ENCODE data around the gene ACER3.
"Not testable (repeated sequence)": the region's sequence is repeated elsewhere in the genome, so short reads cannot be mapped to it uniquely, and the experiment has no call there.

The ACER3 gene

DNA sequence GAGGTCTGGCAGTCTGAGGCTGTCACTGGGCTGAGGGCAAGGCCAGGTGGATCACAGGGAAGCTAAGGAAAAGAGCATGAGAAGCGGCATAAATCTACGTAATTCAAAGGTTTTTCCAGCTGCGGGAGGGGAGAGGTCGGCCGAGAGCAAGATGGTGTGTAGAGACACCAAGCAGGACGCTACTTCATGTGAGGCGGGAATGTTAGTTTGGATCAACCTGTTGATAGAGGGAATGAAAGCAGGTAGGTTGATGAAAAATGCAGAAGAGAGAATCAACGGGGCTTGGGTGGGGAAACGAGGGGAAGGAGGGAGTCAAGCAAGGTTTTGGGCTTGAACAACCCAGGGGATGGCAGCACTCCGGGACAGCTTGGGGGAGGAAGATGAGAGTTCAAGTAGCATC lies 176.3 kb downstream of the ACER3 start:
- no peak for DNase-seq (ENCODE audit: low read depth in 1 of 2, low spot score in 1 of 2)

GRCh38 chr11:77038029-77038824 lies 177.5 kb downstream of the ACER3 start:
- DNase-seq (ENCODE audit: low read depth in 1 of 2, low spot score in 1 of 2) = no peak

DNA sequence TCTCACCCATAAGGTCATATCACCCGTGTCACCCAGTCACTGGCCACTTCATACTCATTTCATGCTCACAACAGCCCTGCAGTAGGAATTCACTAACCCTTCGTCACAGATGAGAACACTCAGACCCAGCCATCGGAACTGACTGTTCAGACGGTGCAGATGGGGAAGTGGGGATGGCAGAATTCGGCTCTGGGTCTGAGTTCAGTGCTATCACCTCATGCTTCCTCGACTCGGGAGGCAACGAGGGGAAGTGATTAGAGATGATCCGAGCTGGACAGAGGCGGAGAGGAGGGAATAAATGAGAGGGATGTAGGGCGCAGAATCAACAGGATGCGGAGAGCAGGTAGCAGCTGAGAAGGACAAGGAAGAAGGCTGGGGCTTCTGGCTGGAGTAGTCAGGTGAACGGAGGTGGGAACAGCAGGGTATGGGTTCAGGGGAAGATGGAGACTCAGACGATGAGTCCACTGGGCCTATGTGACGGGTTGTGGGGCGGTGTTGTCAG lies 178.2 kb downstream of the ACER3 start:
- no peak for DNase-seq (ENCODE audit: low read depth in 1 of 2, low spot score in 1 of 2)

GRCh38 chr11:77039491-77040400 lies 179.0 kb downstream of the ACER3 start:
- no peak for DNase-seq (ENCODE audit: low read depth in 1 of 2, low spot score in 1 of 2)

GRCh38 chr11:77040401-77040777 lies 179.7 kb downstream of the ACER3 start:
- no peak for DNase-seq (ENCODE audit: low read depth in 1 of 2, low spot score in 1 of 2)

GRCh38 chr11:77040889-77041288 lies 180.2 kb downstream of the ACER3 start:
- no peak for DNase-seq (ENCODE audit: low read depth in 1 of 2, low spot score in 1 of 2)

GRCh38 chr11:77042111-77042726 lies 181.5 kb downstream of the ACER3 start:
- no peak for DNase-seq (ENCODE audit: low read depth in 1 of 2, low spot score in 1 of 2)

- no peak for DNase-seq (ENCODE audit: low read depth in 1 of 2, low spot score in 1 of 2)
Observed at GRCh38 chr11:77044356-77044755, 183.6 kb downstream of the ACER3 start.

- no peak for DNase-seq (ENCODE audit: low read depth in 1 of 2, low spot score in 1 of 2)
Observed at GRCh38 chr11:77044886-77045285, 184.2 kb downstream of the ACER3 start.

GRCh38 chr11:77046060-77046501 lies 185.4 kb downstream of the ACER3 start:
- peak in 1 of 2 donors; percentile 38 for DNase-seq (ENCODE audit: low read depth in 1 of 2, low spot score in 1 of 2)

DNA sequence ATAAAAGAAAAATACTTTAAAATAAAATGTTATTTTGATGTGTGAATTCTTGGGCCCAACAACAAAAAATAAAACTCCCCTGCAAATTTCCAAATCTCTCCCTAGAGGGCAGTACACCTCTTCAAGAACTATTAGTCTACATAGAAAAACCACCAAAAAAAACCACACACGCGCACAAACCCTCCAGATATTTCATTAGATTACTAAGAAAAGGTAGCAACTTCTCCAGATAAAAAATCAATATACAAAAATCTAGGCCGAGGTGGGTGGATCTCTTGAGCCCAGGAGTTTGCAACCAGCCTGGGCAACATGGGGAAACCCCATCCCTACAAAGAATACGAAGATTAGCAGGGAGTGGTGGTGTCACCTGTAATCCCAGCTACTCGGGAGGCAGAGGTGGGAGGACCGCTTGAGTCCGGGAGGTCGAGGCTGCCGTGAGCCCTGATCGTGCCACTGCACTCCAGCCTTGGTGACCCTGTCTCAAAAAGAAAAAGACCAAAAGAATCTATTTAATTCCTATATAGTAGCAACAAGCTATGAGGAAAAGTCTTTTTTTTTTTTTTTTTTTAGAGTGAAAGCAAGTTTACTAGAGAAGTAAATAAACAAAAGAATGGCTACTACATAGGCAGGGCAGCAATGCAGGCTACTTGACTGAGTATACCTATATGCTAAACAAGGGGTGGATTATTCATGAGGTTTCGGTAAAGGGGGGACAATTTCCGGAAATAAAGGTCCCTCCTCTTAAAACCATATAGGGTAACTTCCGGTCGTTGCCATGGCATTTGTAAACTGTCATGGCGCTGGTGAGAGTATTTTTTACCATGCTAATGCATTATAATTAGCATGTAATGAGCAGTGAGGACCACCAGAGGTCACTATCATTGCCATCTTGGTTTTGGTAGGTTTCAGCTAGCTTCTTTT lies 186.5 kb downstream of the ACER3 start:
- DNase-seq (ENCODE audit: low read depth in 1 of 2, low spot score in 1 of 2) = peak in 1 of 2 donors; percentile 86

- DNase-seq (ENCODE audit: low read depth in 1 of 2, low spot score in 1 of 2) = not testable (repeated sequence)
Observed at GRCh38 chr11:77047928-77048446, 187.3 kb downstream of the ACER3 start.

DNA sequence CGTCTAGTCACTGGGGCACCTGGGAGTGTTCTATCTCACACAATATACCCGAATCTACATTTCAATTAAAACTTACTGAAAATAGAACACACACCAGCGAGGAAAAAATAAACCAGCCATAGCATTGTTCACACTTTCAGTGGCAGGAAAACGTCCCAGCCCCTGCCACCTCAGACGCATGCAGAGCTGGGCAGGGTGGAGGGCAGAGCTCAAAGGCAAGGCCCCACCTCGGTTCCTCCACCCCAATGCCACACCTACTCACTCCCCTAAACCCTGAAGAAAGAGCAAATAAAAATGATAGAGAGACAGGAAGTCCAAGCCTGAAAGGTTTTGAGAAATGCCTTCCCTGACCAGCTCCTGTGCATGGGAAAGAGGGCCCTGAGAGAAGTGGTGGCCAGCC lies 188.3 kb downstream of the ACER3 start:
- DNase-seq (ENCODE audit: low read depth in 1 of 2, low spot score in 1 of 2) = no peak

- no peak for DNase-seq (ENCODE audit: low read depth in 1 of 2, low spot score in 1 of 2)
Observed at GRCh38 chr11:77051511-77051910, 190.8 kb downstream of the ACER3 start.

DNA sequence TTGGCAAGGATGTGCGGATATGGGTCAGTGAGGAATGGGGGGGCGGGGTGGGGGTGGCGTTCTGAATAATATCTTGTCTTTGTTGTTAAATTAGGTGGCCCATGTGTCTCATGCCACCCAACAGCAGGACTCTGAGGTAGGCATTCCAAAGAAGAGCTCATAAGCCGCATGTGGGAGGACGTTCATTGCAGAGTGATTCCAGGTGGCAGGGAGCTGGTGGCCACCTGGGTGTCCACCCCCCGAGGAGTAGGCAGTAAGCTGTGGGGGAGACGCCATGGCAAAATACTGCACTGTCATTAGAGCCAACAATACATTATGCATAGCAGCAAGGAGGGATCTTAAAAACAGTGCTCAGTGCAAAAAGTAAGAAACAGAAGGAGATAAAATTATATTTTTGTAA lies 191.8 kb downstream of the ACER3 start:
- DNase-seq (ENCODE audit: low read depth in 1 of 2, low spot score in 1 of 2) = no peak

- no peak for DNase-seq (ENCODE audit: low read depth in 1 of 2, low spot score in 1 of 2)
Observed at GRCh38 chr11:77053217-77054015, 192.7 kb downstream of the ACER3 start.

DNA sequence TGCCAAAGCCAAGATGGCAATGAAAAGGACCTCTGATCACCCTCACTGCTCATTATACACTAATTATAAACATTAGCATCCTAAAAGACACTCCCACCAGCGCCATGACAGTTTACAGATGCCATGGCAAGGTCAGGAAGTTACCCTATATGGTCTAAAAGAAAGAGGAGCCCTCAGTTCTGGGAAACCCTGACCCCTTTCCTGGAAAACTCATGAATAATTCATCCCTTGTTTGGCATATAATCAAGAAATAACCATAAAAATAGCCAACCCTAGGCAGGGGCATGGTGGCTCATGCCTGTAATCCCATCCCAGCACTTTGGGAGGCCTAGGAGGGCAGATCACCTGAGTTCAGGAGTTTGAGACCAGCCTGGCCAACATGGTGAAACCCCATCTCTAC lies 193.4 kb downstream of the ACER3 start:
- DNase-seq (ENCODE audit: low read depth in 1 of 2, low spot score in 1 of 2) = no peak

- no peak for DNase-seq (ENCODE audit: low read depth in 1 of 2, low spot score in 1 of 2)
Observed at GRCh38 chr11:77055101-77055561, 194.4 kb downstream of the ACER3 start.

GRCh38 chr11:77055913-77056312 lies 195.2 kb downstream of the ACER3 start:
- no peak for DNase-seq (ENCODE audit: low read depth in 1 of 2, low spot score in 1 of 2)

All from activated CD4-positive, alpha-beta T cell treated with anti-CD3 and anti-CD28 coated beads, Interleukin-2, amount 50 U/mL, for 24 hours (primary cell).